ENCODE data around the gene MCUB. TPM values are rescaled to one million over a fixed set of nuclear protein-coding genes. Genes with fewer than 3 reads are reported as not detected.
A peak's percentile ranks its signal among the peaks of the same experiment; 100 is the strongest.

Gene MCUB
- total and polyA plus RNA-seq, 2 donors (not counting 3 experiments of a cell fraction or from before 2014, with no cell fraction given): 32.5 to 53.8 TPM

GRCh38 chr4:109548655-109549054 is 11.4 kb upstream of the MCUB start:
- dilution Hi-C loops (cut with MboI; ENCODE audit: extremely low pct_ligation_motif_present, low sequenced_read_pairs): no loop called here
- Histone ChIP-seq H3K36me3 (ENCODE audit: control insufficient read depth in 2 of 2, extremely low read depth in 1 of 2, insufficient read depth in 2 of 2, low read length in 2 of 2) (peaks cover 0 to 4% of the 10 kb centered on the region in 2 experiments), H3K9me1 (replicated peaks; ENCODE audit: control insufficient read depth, extremely low read depth, insufficient read depth, low read length) (no peaks in the 10 kb centered on the region), H3K4me3 (replicated peaks in 1 of 3; ENCODE audit: insufficient read depth in 1 of 3, low read depth in 1 of 3, low read length in 3 of 3) (peak overlapping the region in 1 of 3 experiments; percentile 1), H3K79me2 (ENCODE audit: control insufficient read depth, insufficient read depth, low read length) (no peaks in the 10 kb centered on the region), H3K9me3 (replicated peaks; ENCODE audit: control insufficient read depth, insufficient read depth, low read length) (no peaks in the 10 kb centered on the region), H3K27ac (ENCODE audit: insufficient read depth, low read depth, low read length) (peak overlapping the region; percentile 84), H3K4me1 (ENCODE audit: control insufficient read depth, extremely low read depth, insufficient read depth, low read length) (peaks cover 17% of the 10 kb centered on the region), H4K20me1 (replicated peaks; ENCODE audit: control insufficient read depth, extremely low read depth, insufficient read depth, low read length) (no peaks in the 10 kb centered on the region), H2AFZ (ENCODE audit: low read depth, low read length) (no peak overlapping the region), H3K4me2 (ENCODE audit: insufficient read depth, low read length) (peak overlapping the region; percentile 74), H3K9ac (replicated peaks; ENCODE audit: extremely low read depth, insufficient read depth, low read length) (peak overlapping the region; percentile 38), H3K27me3 (ENCODE audit: control insufficient read depth in 2 of 2, insufficient read depth in 2 of 2, low read length in 2 of 2) (no peaks in the 10 kb centered on the region)
- peak; percentile 94 for DNase-seq (ENCODE audit: low read depth, low spot score)
- TF ChIP-seq GATA2 (IDR thresholded peaks at IDR 0.05; ENCODE audit: insufficient read depth, insufficient read length, low read depth, low read length) (peak; percentile 53), POLR2A (IDR thresholded peaks at IDR 0.05; ENCODE audit: low read depth, low read length) (peak; percentile 36), FOS (IDR thresholded peaks at IDR 0.05; ENCODE audit: borderline replicate concordance, insufficient read depth, low read length) (peak; percentile 98), POLR2AphosphoS5 (IDR thresholded peaks at IDR 0.05; ENCODE audit: insufficient read depth, low read depth, low read length) (peak; percentile 89), MYC (IDR thresholded peaks at IDR 0.05; ENCODE audit: low read depth, low read length) (no peak), JUN (IDR thresholded peaks at IDR 0.05; ENCODE audit: borderline replicate concordance, insufficient read depth, insufficient read length, low read depth) (peak; percentile 86), EZH2 (IDR thresholded peaks at IDR 0.05; ENCODE audit: borderline replicate concordance, low read depth, low read length, severe bottlenecking) (no peak)
- TF ChIP-seq, protein P1, sequence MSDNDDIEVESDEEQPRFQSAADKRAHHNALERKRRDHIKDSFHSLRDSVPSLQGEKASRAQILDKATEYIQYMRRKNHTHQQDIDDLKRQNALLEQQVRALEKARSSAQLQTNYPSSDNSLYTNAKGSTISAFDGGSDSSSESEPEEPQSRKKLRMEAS (IDR thresholded peaks at IDR 0.05; ENCODE audit: insufficient read depth, insufficient read length): no peak
- TF ChIP-seq, protein P2, sequence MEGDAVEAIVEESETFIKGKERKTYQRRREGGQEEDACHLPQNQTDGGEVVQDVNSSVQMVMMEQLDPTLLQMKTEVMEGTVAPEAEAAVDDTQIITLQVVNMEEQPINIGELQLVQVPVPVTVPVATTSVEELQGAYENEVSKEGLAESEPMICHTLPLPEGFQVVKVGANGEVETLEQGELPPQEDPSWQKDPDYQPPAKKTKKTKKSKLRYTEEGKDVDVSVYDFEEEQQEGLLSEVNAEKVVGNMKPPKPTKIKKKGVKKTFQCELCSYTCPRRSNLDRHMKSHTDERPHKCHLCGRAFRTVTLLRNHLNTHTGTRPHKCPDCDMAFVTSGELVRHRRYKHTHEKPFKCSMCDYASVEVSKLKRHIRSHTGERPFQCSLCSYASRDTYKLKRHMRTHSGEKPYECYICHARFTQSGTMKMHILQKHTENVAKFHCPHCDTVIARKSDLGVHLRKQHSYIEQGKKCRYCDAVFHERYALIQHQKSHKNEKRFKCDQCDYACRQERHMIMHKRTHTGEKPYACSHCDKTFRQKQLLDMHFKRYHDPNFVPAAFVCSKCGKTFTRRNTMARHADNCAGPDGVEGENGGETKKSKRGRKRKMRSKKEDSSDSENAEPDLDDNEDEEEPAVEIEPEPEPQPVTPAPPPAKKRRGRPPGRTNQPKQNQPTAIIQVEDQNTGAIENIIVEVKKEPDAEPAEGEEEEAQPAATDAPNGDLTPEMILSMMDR (IDR thresholded peaks at IDR 0.05; ENCODE audit: extremely low read depth in 1 of 2, insufficient read depth in 1 of 2, low read depth in 1 of 2, low read length in 2 of 2): no peak
- intact Hi-C loops (cut with micrococcal nuclease): loop anchor here (1.0 to 2.0 kb wide), 3 partner anchors 12 to 422 kb away; partner anchors contain the start of gene MCUB
- BruUV-seq (replicated peaks): no TSS peak
- CTCF ChIA-PET: interaction anchor here (1.0 kb wide), 2 partner anchors 11 to 104 kb away, joined by 4 read pairs; partner anchors contain the start of gene MCUB
- peak; percentile 92 for FAIRE-seq
- POLR2A ChIA-PET: interaction anchor here (0.6 kb wide), 1 partner anchor 11 kb away, joined by 4 read pairs; the partner anchor contains the start of gene MCUB

Data from endothelial cell of umbilical vein (primary cell).